Renal cortical epithelial cell (primary cell): ENCODE measurements around the gene TMEM8B. TPM values are rescaled to one million over a fixed set of nuclear protein-coding genes. Genes with fewer than 3 reads are reported as not detected.

Experiments used
- DNase-seq: peaks from one replicate; pipeline ENCODE4 v3.0.0-alpha.2; 2011; ENCODE audit warnings: low read depth
- total RNA-seq: library from RNA; depleted of rRNA; stranded (reverse); fragments of >200 nt; gene quantifications from 2 replicates; pipeline ENCODE4 v1.2.3, GENCODE V29; 2014

TMEM8B gene, protein sequence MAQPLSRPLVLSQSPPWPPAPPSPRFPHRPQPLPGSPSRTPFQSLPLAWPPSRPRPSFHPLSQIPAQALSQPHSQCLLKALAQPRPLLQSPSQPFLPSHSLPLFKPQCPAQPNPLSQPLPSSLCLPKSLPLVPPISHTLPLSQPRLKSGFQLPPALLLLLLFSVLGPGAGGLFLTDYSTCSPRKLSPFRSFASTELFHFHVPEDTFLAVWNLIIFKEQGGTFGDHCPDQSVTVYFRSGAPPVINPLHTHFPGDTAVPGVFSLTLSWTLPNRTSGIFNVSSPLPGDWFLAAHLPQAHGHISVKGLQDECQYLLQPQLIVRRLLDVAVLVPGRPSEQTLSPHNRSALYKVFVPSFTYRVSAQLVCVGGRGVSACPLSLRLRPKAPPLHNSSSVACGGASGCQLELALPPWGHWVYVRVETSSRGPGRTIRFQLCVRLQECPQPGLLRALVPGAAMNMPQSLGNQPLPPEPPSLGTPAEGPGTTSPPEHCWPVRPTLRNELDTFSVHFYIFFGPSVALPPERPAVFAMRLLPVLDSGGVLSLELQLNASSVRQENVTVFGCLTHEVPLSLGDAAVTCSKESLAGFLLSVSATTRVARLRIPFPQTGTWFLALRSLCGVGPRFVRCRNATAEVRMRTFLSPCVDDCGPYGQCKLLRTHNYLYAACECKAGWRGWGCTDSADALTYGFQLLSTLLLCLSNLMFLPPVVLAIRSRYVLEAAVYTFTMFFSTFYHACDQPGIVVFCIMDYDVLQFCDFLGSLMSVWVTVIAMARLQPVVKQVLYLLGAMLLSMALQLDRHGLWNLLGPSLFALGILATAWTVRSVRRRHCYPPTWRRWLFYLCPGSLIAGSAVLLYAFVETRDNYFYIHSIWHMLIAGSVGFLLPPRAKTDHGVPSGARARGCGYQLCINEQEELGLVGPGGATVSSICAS
- 0.69 and 9.4 TPM in 2 replicates for total RNA-seq

DNA sequence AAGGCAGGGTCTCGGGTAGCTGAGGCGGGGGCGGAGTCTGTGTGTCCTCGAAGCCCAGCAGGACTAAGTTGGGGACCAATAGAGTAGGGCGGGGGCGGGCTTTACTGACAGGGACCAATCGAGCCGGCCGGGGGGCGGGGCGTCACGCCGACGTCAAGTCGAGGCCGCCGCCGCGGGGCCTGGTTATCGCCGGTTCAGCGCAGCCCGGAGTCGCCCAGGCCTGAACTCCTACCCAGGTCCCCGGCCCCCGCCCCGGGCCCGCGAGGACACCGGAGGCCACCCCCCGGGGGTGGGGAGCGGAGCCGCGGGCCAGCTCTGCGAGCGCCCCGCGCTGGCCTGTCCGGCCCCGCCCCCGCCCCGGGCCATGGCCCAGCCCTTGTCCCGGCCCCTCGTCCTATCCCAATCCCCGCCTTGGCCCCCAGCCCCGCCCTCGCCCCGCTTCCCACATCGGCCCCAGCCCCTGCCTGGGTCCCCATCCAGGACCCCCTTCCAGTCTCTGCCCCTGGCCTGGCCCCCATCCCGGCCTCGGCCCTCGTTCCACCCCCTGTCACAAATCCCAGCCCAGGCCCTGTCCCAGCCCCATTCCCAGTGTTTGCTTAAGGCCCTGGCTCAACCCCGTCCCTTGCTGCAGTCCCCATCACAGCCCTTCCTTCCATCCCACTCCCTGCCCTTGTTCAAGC, at the start of gene TMEM8B:
TSS of gene TMEM8B (plus strand) at position 145 of the 680 bp plus-strand sequence. CDS start at position 365, 220 bp downstream.
- DNase-seq, result peak; percentile 81

- DNase-seq, result no peak
Observed at GRCh38 chr9:35781066-35781465, 48.0 kb upstream of the TMEM8B start.

DNA sequence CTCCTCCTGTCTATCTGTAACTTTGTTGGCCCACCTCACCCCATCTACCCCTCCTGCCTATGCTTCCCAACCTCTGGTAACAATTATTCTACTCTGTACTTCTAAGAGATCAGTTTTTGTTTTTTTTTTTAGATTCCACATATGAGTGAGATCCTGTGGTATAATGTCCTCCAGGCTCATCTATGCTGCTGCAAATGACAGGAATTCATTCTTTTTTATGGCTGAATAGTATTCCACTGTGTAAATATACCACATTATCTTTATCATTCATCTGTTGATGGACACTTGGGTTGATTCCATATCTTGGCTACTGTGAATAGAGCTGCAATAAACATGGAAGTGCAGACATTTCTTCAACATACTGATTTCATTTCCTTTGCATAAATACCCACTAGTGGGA, 45.6 kb upstream of the TMEM8B start:
- DNase-seq, result no peak

GRCh38 chr9:35789541-35789940, 39.5 kb upstream of the TMEM8B start:
- DNase-seq, result no peak

DNA sequence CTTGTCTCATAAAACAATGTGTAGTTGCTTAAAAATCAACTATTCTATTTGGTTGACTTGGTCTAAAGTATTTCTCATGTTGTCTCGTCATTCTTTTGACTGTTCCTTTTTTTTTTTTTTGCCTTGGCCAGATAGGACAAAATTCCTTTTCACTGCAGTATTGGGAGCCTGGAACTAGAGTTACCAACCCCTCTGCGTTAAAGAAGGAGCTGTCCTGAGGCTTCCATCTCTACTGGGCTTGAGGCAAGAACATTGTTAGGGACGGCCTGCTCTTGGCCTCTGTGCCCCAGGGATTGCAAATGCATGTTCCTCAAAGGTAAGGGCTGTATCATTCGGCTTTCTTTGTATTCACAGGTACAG, 39.0 kb upstream of the TMEM8B start:
- no peak for DNase-seq

GRCh38 chr9:35790385-35791296, 38.4 kb upstream of the TMEM8B start:
- peak; percentile 72 for DNase-seq

GRCh38 chr9:35791297-35791921, 37.6 kb upstream of the TMEM8B start, which contains the start of gene NPR2:
Gene NPR2 (plus strand): TSS chr9:35791591. CDS start chr9:35792409, 818 bp downstream.
- no peak for DNase-seq

GRCh38 chr9:35792024-35792813, 36.8 kb upstream of the TMEM8B start:
- DNase-seq, result no peak

DNA sequence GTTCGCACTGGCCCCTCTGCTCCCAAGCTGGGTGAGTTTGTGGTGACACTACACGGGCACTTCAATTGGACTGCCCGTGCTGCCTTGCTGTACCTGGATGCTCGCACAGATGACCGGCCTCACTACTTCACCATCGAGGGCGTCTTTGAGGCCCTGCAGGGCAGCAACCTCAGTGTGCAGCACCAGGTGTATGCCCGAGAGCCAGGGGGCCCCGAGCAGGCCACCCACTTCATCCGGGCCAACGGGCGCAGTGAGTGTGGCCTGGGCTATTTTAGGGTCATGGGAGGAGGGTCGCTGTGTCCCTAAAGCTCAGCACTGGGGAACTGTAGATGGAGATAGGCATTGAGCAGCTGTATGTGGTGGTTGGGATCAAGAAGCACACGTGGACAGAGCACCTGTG, 36.2 kb upstream of the TMEM8B start:
- no peak for DNase-seq

DNA sequence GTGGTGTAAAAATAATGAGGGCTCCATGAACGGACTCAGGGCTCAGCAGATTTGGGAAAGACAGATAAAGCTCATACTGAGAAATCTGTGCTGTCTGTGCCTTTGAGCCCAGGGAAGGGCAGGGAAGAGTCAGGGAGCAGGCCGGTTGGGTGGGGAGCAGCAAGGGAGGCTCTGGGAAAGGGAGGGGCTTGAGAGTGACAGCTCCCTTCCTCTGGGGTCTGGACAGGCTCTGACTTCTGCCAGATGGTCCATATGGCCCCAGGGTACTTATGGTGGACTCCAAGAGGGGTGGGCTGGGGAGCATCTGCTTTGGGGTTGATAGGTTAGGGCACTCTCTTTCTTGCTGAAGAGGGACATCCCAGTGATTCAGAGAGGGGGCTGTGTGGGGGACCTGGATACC, 35.6 kb upstream of the TMEM8B start:
- no peak for DNase-seq

DNA sequence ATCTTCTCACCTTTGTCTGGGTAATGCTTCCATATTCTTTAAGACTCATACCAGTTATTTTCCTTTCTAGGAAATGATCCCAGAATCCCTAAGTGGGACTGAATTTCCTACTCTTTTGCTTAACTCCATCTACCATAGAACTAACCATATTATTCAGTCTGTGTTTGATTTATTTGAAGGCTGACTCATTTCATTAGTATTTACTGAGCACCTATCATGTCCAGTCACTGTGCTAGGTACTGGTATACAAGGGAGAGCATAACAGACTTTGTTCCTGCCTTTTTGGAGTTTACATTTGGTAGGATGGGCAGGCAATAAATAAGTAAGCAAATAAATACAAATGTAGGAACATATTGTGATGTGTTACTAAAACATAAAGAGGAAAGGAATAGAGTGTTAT, 33.3 kb upstream of the TMEM8B start:
- DNase-seq, result peak; percentile 58

GRCh38 chr9:35797311-35798109, 31.5 kb upstream of the TMEM8B start:
- DNase-seq, result no peak

- peak; percentile 94 for DNase-seq
Observed at GRCh38 chr9:35798658-35799374, 30.2 kb upstream of the TMEM8B start.

DNA sequence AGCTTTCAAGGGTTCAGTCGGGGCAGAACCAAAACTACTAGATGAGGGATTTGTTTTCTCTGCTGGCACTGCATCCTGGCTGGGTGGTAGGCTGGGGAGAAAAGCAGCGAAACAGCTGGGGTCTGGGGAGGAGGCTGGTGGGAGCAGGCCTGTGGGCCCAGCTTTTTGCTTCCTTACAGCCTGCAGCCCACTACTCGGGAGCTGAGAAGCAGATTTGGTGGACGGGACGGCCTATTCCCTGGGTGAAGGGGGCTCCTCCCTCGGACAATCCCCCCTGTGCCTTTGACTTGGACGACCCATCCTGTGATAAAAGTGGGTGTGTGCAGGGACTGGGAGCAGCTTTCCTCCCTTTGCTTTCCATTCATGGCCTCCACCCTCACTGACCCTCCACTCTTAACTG, 28.5 kb upstream of the TMEM8B start:
- DNase-seq, result no peak

- DNase-seq, result no peak
Observed at GRCh38 chr9:35801328-35802128, 27.5 kb upstream of the TMEM8B start.

- DNase-seq, result no peak
Observed at GRCh38 chr9:35806101-35806500, 22.9 kb upstream of the TMEM8B start.

DNA sequence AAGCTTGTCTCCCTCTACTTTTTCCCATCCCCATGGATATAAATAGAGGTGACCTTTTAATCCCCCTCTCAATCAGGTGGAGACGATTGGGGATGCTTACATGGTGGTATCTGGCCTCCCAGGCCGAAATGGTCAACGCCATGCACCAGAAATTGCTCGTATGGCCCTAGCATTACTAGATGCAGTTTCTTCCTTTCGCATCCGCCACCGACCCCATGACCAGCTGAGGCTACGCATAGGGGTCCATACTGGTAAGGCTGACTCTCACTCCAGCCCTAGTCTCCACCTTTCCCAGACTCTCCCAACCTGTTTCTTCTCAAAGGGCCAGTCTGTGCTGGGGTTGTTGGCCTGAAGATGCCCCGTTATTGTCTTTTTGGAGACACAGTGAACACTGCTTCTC, 20.6 kb upstream of the TMEM8B start:
- DNase-seq, result no peak
